C1 segment of cervical spinal cord (tissue), 14 donors: ENCODE measurements around the gene GIPC2.
"Not testable (repeated sequence)": the region's sequence is repeated elsewhere in the genome, so short reads cannot be mapped to it uniquely, and the experiment has no call there.

Experiments
- DNase-seq, 14 donors: peaks; one replicate each; lab custom pipeline; 2025; lab: John Stamatoyannopoulos, UW

Gene GIPC2, protein sequence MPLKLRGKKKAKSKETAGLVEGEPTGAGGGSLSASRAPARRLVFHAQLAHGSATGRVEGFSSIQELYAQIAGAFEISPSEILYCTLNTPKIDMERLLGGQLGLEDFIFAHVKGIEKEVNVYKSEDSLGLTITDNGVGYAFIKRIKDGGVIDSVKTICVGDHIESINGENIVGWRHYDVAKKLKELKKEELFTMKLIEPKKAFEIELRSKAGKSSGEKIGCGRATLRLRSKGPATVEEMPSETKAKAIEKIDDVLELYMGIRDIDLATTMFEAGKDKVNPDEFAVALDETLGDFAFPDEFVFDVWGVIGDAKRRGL

DNA sequence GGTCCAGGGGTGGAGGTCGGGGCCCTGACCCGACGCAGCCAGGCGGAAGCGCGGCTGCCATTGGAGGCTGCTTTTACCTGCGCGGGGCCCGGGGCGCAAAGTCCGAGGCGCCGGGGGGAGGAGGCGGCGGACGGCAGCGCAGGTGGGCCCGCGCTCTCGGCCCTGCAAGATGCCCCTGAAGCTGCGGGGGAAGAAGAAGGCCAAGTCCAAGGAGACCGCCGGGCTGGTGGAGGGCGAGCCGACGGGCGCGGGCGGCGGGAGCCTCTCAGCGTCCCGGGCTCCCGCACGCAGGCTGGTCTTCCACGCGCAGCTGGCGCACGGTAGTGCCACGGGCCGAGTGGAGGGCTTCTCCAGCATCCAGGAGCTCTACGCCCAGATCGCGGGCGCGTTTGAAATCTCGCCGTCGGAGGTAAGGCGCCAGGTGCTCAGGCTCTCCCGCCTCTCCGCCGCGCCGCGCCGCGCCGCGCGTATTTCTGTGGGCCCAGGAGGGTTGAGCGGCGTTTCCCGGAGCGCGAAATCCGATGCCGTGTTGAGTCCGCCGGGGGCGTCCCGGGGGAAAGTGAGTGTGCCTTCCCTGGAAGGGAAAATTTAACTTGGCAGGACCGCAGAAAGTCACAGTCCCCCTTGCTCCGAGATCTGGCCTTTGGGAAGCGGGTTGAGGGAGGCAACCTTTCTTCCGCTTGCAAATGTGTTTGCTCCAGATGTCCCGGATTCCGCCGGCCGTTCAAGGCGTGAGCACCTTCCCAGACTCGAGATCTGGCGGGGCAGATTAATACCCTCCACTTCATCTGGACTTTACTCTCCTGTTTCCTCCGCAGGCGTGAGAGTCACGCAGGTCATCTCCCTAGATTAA, at the start of gene GIPC2:
GIPC2 (plus strand) TSS at position 41 of the 853 bp plus-strand sequence; CDS start at position 170, 129 bp downstream.
- DNase-seq: no peak

DNA sequence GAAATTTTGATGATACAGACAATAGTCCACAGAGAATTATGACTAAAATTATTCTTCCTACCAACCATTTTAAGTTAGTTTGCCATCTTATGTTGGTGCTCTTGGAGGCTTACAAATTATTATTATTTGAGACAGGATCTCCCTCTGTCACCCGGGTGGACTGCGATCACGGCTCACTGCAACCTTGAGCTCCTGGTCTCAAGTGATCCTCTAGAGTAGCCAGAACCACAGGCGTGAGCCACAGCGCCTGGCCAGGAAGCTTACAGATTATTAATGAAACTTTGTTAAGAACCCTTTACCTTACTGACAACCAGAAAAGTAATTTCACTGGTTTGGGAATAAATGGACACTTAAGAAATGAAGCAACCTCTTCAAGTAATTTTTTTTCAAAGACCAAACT, 49.0 kb upstream of the GIPC2 start:
- DNase-seq: no peak

DNA sequence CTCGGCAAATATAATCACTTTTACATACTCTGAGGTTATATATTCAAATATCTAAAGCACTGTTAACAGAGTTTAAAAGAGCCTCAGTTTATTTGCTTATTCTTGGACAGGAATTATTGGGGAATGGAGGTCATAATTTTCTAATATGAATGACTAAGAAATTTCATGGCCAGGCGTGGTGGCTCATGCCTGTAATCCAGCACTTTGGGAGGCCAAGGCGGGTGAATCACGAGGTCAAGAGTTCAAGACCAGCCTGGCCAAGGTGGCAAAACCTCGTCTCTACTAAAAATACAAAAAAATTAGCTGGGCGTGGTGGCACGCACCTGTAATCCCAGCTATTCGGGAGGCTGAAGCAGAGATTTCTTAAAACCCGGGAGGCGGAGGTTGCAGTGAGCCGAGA, 45.2 kb upstream of the GIPC2 start:
- DNase-seq: not testable (repeated sequence)

DNA sequence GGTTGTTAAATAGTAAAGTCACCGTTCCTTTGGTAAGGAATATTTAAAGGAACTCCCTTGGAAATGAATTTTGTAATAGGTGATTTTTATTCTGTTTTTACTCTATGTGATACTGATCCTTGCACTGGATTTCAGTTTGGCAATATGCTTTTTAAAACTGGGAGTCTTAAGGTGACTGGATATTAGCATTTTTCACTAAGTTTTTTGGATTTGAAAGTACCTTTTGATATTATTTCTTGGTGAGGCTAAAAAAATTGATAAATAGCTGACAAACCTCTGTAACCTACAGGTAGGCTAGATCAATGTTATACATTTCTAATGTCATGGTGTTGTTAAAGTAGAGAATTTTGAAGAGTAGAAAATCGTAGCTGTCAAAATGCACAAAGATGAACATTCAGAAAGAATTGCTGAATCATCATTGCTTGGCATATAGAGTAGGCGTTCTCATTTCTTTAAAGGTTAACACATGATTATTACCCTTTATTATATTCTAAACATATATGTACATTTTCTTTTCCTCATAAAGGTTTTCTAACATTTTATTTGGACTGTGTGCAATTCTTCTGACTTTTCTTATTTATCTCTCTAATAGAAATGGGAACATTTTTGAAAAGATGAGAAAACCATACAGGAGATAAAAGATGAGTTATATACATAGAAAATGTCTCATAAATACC, 42.6 kb upstream of the GIPC2 start:
- peak in 1 of 14 donors; percentile 14 for DNase-seq

GRCh38 chr1:78003882-78004718, 41.7 kb upstream of the GIPC2 start:
- peak in 11 of 14 donors; percentile 4 to 70 (median 17) for DNase-seq

DNA sequence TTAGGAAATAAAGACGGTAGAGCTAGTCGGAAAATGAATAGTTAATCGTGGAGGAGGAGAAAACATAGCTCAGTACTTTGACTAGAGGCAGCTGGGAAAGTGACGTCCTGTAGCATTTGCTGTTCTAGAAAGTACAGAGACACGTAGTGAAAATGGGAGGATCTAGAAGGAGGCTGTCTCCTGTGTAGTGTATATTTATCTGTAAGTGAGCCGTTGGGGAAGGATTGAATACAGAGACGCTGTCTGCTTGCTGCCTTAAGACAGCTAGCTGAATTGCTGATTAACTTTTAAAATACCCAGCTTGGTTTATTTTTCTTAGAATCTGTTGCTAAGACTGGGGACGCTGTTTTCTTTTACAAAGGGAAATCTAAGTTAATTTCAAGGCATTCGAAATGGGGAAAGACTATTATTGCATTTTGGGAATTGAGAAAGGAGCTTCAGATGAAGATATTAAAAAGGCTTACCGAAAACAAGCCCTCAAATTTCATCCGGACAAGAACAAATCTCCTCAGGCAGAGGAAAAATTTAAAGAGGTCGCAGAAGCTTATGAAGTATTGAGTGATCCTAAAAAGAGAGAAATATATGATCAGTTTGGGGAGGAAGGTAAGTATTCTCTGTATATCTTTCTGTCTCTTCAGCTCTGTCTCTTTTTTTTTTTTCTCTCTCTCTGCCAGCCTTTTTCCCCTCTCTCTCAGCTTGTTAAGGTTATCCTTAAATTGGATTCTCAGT, 40.9 kb upstream of the GIPC2 start, which contains the start of gene DNAJB4:
DNAJB4 (plus strand) TSS at position 221 of the 729 bp plus-strand sequence; CDS start at position 393, 172 bp downstream.
- peak in 12 of 14 donors; percentile 8 to 95 (median 48) for DNase-seq

DNA sequence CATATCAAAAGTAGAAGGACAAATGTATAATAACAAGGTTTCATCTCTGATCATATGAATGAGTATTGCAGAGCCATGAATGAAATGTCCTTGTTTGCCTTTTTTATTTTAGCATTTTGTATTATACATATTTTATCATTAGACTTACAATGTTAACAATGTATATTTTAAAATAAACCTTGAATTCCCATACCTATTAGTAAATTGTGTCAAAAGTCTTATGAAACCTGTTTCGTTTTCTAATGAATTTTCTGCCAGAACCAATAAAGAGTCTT, 40.4 kb upstream of the GIPC2 start:
- no peak for DNase-seq

DNA sequence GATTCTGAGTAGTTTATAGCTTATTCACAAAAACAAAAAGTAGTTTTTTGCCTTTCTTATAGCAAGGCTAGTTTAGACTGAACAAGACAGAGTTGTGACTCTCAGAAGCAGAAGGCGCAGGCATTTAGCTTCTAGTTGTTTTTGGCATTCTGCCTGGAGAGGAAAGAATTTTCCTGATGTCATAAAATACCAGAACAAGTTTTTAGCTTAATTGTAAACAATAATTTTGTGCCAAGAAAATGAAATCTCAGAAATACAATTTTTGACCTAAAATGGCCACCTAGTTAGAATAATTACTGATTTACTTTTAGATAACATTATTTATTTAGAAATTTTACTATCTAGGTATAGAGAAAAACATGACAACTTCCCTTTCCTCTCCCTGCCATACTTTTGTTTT, 40.0 kb upstream of the GIPC2 start:
- peak in 1 of 14 donors; percentile 56 for DNase-seq

DNA sequence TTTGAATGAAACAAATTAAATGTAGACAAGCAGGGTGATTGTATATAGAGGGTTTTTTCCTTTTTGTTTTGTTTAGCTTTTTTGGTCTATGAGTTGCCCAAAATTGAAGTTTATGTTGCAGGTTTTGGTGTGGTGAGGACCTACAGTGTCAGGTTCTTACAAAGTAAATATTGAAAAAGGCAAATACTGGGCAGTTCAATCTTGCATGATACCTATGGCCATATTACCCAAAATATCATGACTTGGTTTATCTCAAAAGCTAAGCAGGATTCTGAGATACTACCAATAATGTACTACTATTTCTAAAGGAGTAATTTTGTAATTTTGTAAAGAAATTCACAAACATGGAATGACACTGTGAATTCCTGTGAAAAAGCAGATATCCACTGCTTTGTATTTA, 39.2 kb upstream of the GIPC2 start:
- DNase-seq: peak in 1 of 14 donors; percentile 12

- DNase-seq: no peak
These were observed 38.0 kb upstream of the GIPC2 start for GRCh38 chr1:78007677-78008341.

DNA sequence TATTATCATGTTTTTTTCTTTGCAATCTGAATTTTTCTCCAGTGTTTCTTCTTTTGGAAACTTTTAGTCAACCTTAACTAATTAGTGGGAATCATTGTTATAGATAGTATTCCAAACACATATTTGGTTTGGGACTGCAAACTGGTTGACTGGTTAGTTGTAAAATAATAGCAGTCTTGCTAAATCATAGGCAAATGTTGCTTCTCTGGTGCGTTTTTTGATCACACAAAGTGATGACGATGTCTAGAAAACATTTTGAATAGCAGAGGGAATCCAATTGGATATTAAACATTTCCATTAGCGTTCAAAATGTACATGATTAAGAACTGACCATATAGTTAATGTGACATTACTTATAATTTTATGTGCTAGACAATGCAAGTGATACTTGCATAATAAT, 36.5 kb upstream of the GIPC2 start:
- DNase-seq: no peak

- DNase-seq: no peak
These were observed 35.9 kb upstream of the GIPC2 start for GRCh38 chr1:78009836-78010235.

DNA sequence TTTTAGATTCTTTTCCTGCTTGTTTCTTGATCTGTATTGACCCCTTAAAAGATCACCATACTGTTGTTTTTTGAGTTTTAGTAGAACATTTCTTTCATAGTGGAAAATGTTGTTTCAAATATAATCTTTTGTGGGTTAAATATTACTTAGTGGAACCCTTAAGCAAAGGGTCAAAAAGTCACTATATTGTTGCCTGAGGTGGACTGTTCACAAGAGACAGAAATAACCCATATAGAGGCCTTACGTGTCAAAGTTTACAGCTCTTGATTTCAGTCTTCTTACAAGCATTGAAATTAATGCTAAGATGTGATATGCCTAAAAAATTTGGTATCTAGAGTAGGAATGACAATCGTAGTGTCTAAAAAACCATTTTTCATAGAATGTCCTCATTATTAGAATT, 34.7 kb upstream of the GIPC2 start:
- no peak for DNase-seq

DNA sequence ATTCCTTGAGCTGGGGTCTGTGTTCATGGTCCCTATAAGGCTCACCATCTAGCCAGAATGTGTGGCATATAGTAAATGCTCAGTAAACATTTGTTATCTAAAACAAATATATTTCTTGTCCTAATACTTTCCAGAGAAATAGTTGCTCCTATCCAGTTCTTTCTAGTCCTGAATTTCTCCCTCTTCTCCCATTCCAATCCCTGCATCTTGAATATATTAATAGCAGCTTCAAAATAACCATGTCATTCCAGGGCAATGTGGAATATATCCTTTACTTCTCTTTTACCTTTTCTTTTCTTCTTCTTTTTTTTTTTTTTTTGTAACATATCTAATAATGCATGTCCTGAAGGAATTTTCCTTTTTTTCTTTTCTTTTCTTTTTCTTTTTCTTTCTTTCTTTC, 30.6 kb upstream of the GIPC2 start:
- no peak for DNase-seq

- DNase-seq: no peak
These were observed 26.7 kb upstream of the GIPC2 start for GRCh38 chr1:78019024-78019423.

GRCh38 chr1:78021134-78021533, 24.6 kb upstream of the GIPC2 start:
- DNase-seq: not testable (repeated sequence)

DNA sequence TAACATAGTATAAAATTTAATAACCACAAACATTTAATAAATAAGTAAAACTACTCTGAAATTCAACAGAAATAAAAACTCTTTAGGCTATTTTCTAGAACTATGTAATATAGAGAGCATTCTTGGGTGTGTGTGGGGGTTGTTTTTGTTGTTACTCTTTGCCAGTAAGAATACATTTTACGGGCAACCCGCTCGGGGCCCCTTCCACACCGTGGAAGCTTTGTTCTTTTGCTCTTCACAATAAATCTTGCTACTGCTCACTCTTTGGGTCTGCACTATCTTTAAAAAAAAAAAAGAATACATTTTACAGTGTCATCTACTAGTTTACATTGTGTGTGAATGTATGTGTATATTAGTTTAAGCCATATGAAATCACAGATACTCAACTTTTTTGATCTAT, 16.0 kb upstream of the GIPC2 start:
- DNase-seq: no peak

GRCh38 chr1:78032996-78033796, 12.6 kb upstream of the GIPC2 start:
- DNase-seq: no peak

DNA sequence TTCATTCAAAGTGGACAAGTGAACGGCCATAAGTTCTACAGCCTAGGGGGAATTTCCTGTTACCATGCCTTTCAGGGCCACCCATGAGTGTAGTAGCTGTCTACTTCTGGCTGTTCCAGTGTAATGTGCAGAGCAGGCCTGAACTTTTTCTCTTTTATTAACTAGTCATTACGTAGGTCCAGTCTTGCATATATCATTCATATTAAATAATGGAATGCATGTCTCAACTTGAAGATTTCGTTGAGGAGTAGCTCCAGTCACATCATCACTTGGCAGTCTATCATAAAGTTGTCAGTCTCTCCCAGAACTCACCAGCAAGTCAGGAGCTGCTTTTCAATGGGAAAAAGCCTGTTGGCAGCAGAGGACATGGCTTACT, 12.0 kb upstream of the GIPC2 start:
- DNase-seq: no peak
